ENCODE measurements around the gene VWA3B. TPM values are rescaled to one million over a fixed set of nuclear protein-coding genes. Genes with fewer than 3 reads are reported as not detected.
A peak's percentile ranks its signal among the peaks of the same experiment; 100 is the strongest.

Gene VWA3B
- polyA plus RNA-seq, 1 donor (not counting 4 experiments of a cell fraction or from before 2014, with no cell fraction given): not detected

- dilution Hi-C loops (cut with MboI; ENCODE audit: extremely low pct_ligation_motif_present, low sequenced_read_pairs): no loop called here
- H3K4me1 ChIP-seq (ENCODE audit: control insufficient read depth, extremely low read depth, insufficient read depth, low read length): peaks cover 17% of the 10 kb centered on the region
These were observed 93.5 kb downstream of the VWA3B start for GRCh38 chr2:98180456-98180855.

GRCh38 chr2:98181346-98181745 lies 94.4 kb downstream of the VWA3B start:
- Histone ChIP-seq H3K4me2 (ENCODE audit: control insufficient read depth, extremely low read depth, insufficient read depth, low read depth, low read length) (no peak overlapping the region), H2AFZ (ENCODE audit: control insufficient read depth, low read length) (no peak overlapping the region), H3K4me1 (ENCODE audit: control insufficient read depth, extremely low read depth, insufficient read depth, low read length) (peaks cover 17% of the 10 kb centered on the region), H3K27ac (ENCODE audit: control insufficient read depth, insufficient read depth, low read length) (no peak overlapping the region), H3K4me3 (ENCODE audit: control insufficient read depth in 2 of 3, extremely low read depth in 1 of 3, insufficient read depth in 2 of 3, low read depth in 1 of 3, low read length in 3 of 3) (no peak overlapping the region), H3K9ac (ENCODE audit: control insufficient read depth, extremely low read depth, insufficient read depth, low read length) (no peak overlapping the region), H3K27me3 (ENCODE audit: control insufficient read depth, extremely low read depth, insufficient read depth, low read length) (no peaks in the 10 kb centered on the region), H3K79me2 (ENCODE audit: control insufficient read depth, insufficient read depth, low read length) (no peaks in the 10 kb centered on the region), H3K9me1 (ENCODE audit: control insufficient read depth, extremely low read depth, insufficient read depth, low read length) (no peaks in the 10 kb centered on the region), H3K36me3 (ENCODE audit: control insufficient read depth in 2 of 2, extremely low read depth in 1 of 2, insufficient read depth in 2 of 2, low read length in 2 of 2) (no peaks in the 10 kb centered on the region), H3K9me3 (ENCODE audit: control insufficient read depth, low read depth, low read length) (no peaks in the 10 kb centered on the region), H4K20me1 (ENCODE audit: control insufficient read depth, extremely low read depth, insufficient read depth, low read length) (no peaks in the 10 kb centered on the region)
- dilution Hi-C loops (cut with MboI; ENCODE audit: extremely low pct_ligation_motif_present, low sequenced_read_pairs): no loop called here
- TF ChIP-seq EZH2 (IDR thresholded peaks at IDR 0.05; ENCODE audit: low read length) (no peak), CTCF (optimal IDR thresholded peaks at IDR 0.05 in 1 of 3, IDR thresholded peaks at IDR 0.05 in 1 of 3, conservative IDR thresholded peaks at IDR 0.05 in 1 of 3; ENCODE audit: extremely low read depth in 1 of 3, insufficient read depth in 2 of 3, low read length in 3 of 3) (no peak)
- no peak for DNase-seq (ENCODE audit: low read depth, low spot score)
- no peak for FAIRE-seq

More at GRCh38 chr2:98180456-98180855, 93.5 kb downstream of the VWA3B start:
- no peaks in the 10 kb centered on the region for H3K79me2 ChIP-seq (ENCODE audit: control insufficient read depth, insufficient read depth, low read length)
- H3K9me1 ChIP-seq (ENCODE audit: control insufficient read depth, extremely low read depth, insufficient read depth, low read length): no peaks in the 10 kb centered on the region
- H3K4me3 ChIP-seq (ENCODE audit: control insufficient read depth in 2 of 3, extremely low read depth in 1 of 3, insufficient read depth in 2 of 3, low read depth in 1 of 3, low read length in 3 of 3): no peak overlapping the region
- H2AFZ ChIP-seq (ENCODE audit: control insufficient read depth, low read length): no peak overlapping the region
- H3K27ac ChIP-seq (ENCODE audit: control insufficient read depth, insufficient read depth, low read length): no peak overlapping the region
- TF ChIP-seq CTCF (optimal IDR thresholded peaks at IDR 0.05 in 1 of 3, IDR thresholded peaks at IDR 0.05 in 1 of 3, conservative IDR thresholded peaks at IDR 0.05 in 1 of 3; ENCODE audit: extremely low read depth in 1 of 3, insufficient read depth in 2 of 3, low read length in 3 of 3) (no peak), EZH2 (IDR thresholded peaks at IDR 0.05; ENCODE audit: low read length) (no peak)
- H3K36me3 ChIP-seq (ENCODE audit: control insufficient read depth in 2 of 2, extremely low read depth in 1 of 2, insufficient read depth in 2 of 2, low read length in 2 of 2): no peaks in the 10 kb centered on the region
- FAIRE-seq (peak; percentile 73), DNase-seq (ENCODE audit: low read depth, low spot score) (peak; percentile 44)
- no peaks in the 10 kb centered on the region for H3K27me3 ChIP-seq (ENCODE audit: control insufficient read depth, extremely low read depth, insufficient read depth, low read length)
- no peaks in the 10 kb centered on the region for H3K9me3 ChIP-seq (ENCODE audit: control insufficient read depth, low read depth, low read length)
- no peak overlapping the region for H3K9ac ChIP-seq (ENCODE audit: control insufficient read depth, extremely low read depth, insufficient read depth, low read length)
- no peaks in the 10 kb centered on the region for H4K20me1 ChIP-seq (ENCODE audit: control insufficient read depth, extremely low read depth, insufficient read depth, low read length)
- H3K4me2 ChIP-seq (ENCODE audit: control insufficient read depth, extremely low read depth, insufficient read depth, low read depth, low read length): no peak overlapping the region

Data from keratinocyte (primary cell).